Measurements from ENCODE around the gene ERBB2. TPM values are rescaled to one million over a fixed set of nuclear protein-coding genes. Genes with fewer than 3 reads are reported as not detected.

Gene ERBB2
- total and polyA plus RNA-seq, 2 of the 4 experiments (the other 2 are of a cell fraction) = 28.7 to 33.3 TPM

GRCh38 chr17:39757931-39758873 is 58.3 kb downstream of the ERBB2 start:
- no peak overlapping the region for H3K14ac ChIP-seq (replicated peaks; ENCODE audit: low read depth, low read length)
- H3K4me1 ChIP-seq (ENCODE audit: control insufficient read depth, insufficient read depth, low read length) = peaks cover 4% of the 10 kb centered on the region
- no peak overlapping the region for H4K5ac ChIP-seq (ENCODE audit: low read depth, low read length)
- H4K91ac ChIP-seq (ENCODE audit: insufficient read depth, low read depth, low read length) = no peak overlapping the region
- no peak overlapping the region for H3K4ac ChIP-seq (ENCODE audit: low read depth, low read length)
- no peak overlapping the region for H2BK15ac ChIP-seq (ENCODE audit: low read depth, low read length)
- intact Hi-C loops (cut with micrococcal nuclease) = no loop called here
- DNase-seq = no peak
- H2AFZ ChIP-seq (replicated peaks; ENCODE audit: low read length, poor library complexity) = peak overlapping the region; percentile 54
- no peak overlapping the region for H3K18ac ChIP-seq (ENCODE audit: low read depth, low read length)
- in situ Hi-C loops (cut with MboI; ENCODE audit: low sequenced_read_pairs) = no loop called here
- H3K4me3 ChIP-seq (ENCODE audit: insufficient read depth, low read depth, low read length) = no peak overlapping the region
- no peak for ATAC-seq (ENCODE audit: low read depth)
- no peak overlapping the region for H2AK9ac ChIP-seq (replicated peaks; ENCODE audit: low read depth, low read length, poor library complexity)
- ChIA-PET POLR2A (ENCODE audit: unreplicated experiment) (no interaction called here), CTCF (no interaction called here)
- no peak overlapping the region for H4K8ac ChIP-seq (ENCODE audit: low read depth in 2 of 2, low read length in 2 of 2)
- WGBS, 2 experiments (ENCODE audit: extremely low coverage in 2 of 2, insufficient read length in 1 of 2) = no CpG with 5 or more reads among the region's 12 CpGs
- H2AK5ac ChIP-seq (ENCODE audit: low read depth, low read length) = no peak overlapping the region
- H3K27me3 ChIP-seq (ENCODE audit: control insufficient read depth, insufficient read depth, low read length) = peaks cover 24% of the 10 kb centered on the region
- H3K36me3 ChIP-seq (ENCODE audit: control insufficient read depth, insufficient read depth, low read length) = no peaks in the 10 kb centered on the region
- H3K4me2 ChIP-seq (ENCODE audit: low read depth, low read length) = no peak overlapping the region
- H3K9me3 ChIP-seq (ENCODE audit: control insufficient read depth, insufficient read depth, low read length) = no peaks in the 10 kb centered on the region
- no peaks in the 10 kb centered on the region; the same call in 1 of the 2 replicates for H3K9me1 ChIP-seq (ENCODE audit: insufficient read depth, low read length)
- H3K9ac ChIP-seq (ENCODE audit: low read depth, low read length) = no peak overlapping the region
- TF ChIP-seq SMC3 (IDR thresholded peaks at IDR 0.05; ENCODE audit: low read depth, low read length) = no peak
- no peak for TF ChIP-seq BHLHE40 (IDR thresholded peaks at IDR 0.05; ENCODE audit: low read depth, low read length)
- no peak overlapping the region for H3K23ac ChIP-seq (ENCODE audit: low read depth, low read length)
- H2BK20ac ChIP-seq (ENCODE audit: low read depth, low read length) = no peak overlapping the region
- H3K79me1 ChIP-seq (ENCODE audit: low read depth in 1 of 2, low read length in 2 of 2) = no peaks in the 10 kb centered on the region
- H3K27ac ChIP-seq (ENCODE audit: insufficient read depth, low read length) = no peak overlapping the region
- BruUV-seq (replicated peaks) = no TSS peak
- H4K20me1 ChIP-seq (ENCODE audit: insufficient read depth, low read length) = no peaks in the 10 kb centered on the region
- no peak overlapping the region for H3K56ac ChIP-seq (ENCODE audit: extremely low read depth, insufficient read depth, low read length)
- H2BK5ac ChIP-seq (ENCODE audit: low read depth, low read length, poor library complexity, severe bottlenecking) = no peak overlapping the region
- dilution Hi-C loops (cut with HindIII; ENCODE audit: low sequenced_read_pairs, unreplicated experiment) = no loop called here
- no peak overlapping the region for H2BK120ac ChIP-seq (ENCODE audit: low read depth, low read length)

Data from IMR-90 (cell line).